ENCODE data around the gene DLG2. TPM values are rescaled to one million over a fixed set of nuclear protein-coding genes. Genes with fewer than 3 reads are reported as not detected.

The DLG2 gene
- total and polyA plus RNA-seq, 7 donors, result 0.60 to 25.8 (median 9.7) TPM; not detected in 1

DNA sequence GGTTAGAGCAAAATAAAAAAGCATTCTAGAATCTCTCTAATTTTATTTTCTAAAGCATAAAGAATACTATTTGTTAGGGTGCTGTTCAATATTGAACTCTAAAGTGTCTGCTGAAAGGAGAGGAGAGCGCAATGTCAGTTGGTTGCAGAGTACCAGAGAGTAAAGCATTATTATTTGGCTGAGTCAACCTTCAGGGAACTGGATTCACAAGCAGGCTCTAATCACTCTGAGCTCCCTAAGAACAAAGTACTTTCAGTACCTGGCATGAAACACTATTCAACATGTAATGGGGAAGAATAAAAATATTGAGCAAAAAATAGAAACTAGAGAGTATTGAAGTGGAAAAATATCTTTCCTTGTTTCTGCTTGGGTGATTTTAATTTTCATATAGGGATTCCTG, 1380.0 kb downstream of the DLG2 start:
- TF ChIP-seq, protein P1, sequence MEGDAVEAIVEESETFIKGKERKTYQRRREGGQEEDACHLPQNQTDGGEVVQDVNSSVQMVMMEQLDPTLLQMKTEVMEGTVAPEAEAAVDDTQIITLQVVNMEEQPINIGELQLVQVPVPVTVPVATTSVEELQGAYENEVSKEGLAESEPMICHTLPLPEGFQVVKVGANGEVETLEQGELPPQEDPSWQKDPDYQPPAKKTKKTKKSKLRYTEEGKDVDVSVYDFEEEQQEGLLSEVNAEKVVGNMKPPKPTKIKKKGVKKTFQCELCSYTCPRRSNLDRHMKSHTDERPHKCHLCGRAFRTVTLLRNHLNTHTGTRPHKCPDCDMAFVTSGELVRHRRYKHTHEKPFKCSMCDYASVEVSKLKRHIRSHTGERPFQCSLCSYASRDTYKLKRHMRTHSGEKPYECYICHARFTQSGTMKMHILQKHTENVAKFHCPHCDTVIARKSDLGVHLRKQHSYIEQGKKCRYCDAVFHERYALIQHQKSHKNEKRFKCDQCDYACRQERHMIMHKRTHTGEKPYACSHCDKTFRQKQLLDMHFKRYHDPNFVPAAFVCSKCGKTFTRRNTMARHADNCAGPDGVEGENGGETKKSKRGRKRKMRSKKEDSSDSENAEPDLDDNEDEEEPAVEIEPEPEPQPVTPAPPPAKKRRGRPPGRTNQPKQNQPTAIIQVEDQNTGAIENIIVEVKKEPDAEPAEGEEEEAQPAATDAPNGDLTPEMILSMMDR (IDR thresholded peaks at IDR 0.05), result no peak
- no peak for TF ChIP-seq POLR2A (IDR thresholded peaks at IDR 0.05)
- TF ChIP-seq POLR2AphosphoS5 (IDR thresholded peaks at IDR 0.05), result no peak
- intact Hi-C loops (cut with DNase I), result no loop called here
- 97% methylated on average over 1 of the region's 1 CpG for WGBS, 2 donors
- Histone ChIP-seq H3K27ac (no peak overlapping the region), H3K36me3 (peaks cover 0 to 3% (median 0%) of the 10 kb centered on the region in 4 donors), H3K27me3 (no peaks in the 10 kb centered on the region), H3K9me3 (no peaks in the 10 kb centered on the region), H3K4me3 (no peak overlapping the region), H3K4me1 (no peaks in the 10 kb centered on the region)
- no peak for DNase-seq

DNA sequence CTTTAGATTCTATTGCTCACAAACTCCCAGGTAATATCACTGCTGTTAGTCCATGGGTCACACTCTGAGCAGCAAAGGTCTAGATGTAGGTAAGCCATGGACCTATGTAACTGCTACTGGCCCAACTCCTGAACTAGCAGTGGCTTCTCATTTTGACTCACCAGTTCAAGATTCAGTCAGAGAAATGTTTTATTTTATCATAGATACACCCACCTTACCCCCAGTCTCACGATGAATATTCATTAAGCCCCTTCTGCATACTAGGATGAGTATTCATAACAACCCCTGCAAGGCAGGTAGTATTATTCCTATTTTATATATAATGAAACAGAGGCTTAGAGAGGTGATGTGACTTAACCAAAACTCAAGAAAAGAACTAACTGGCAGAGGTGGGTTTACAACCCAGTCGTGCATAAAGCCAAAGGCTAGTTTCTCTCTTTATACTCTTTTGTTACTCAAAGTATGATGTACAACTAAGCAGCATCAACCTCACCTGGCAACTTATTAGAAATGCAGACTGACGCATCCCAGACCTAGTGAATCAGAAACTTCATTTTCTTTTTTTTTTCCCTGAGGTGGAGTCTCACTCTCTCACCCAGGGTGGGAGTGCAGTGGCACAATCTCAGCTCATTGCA, 1383.4 kb downstream of the DLG2 start:
- no peak for TF ChIP-seq POLR2AphosphoS5 (IDR thresholded peaks at IDR 0.05)
- TF ChIP-seq, protein P1 (IDR thresholded peaks at IDR 0.05), result no peak
- TF ChIP-seq POLR2A (IDR thresholded peaks at IDR 0.05), result no peak
- H3K27ac ChIP-seq, result no peak overlapping the region
- H3K36me3 ChIP-seq, result no peaks in the 10 kb centered on the region
- 78 to 81% methylated on average over 3 of the region's 3 CpGs for WGBS, 2 donors
- H3K4me1 ChIP-seq, result no peaks in the 10 kb centered on the region
- no peaks in the 10 kb centered on the region for H3K27me3 ChIP-seq
- no peak overlapping the region for H3K4me3 ChIP-seq
- H3K9me3 ChIP-seq, result no peaks in the 10 kb centered on the region
- no peak for DNase-seq
- intact Hi-C loops (cut with DNase I), result no loop called here

DNA sequence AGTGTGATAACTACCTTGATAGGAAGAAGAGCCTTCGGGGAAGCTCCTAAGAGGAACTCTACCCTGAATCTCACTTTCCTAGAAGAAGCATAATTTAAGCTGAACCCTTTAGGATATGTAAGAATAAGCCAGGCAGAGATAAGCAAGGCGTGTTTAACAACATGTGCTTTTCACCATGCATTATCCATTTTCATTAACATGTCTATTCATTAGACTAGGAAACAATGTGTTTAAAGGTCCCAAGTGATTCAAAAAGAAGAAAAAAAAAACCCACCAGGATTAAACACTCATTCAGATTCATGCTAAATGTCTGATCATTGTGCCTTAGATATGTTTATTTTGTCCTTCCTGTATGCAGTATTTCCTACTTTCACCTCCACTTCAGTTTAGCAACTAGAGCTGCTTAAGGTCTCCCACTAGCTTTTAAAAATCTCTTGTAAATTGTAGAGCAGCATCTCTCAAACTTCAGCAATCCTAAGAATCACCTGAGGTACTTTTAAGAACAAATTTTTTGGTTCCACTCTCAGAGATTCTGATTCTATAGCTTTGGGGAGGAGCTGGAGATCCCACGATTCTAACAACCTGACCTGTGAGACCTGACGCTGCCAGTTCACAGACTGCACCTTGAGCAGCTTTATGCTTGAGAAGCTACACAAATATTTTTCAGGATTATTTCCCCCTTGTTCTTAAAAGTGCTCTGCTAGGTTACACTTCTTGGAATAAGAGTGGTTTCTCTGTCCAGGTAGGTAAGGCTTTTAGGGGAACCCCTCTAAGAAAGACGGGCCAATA, 1385.6 kb downstream of the DLG2 start:
- H3K27ac ChIP-seq, result no peak overlapping the region

DNA sequence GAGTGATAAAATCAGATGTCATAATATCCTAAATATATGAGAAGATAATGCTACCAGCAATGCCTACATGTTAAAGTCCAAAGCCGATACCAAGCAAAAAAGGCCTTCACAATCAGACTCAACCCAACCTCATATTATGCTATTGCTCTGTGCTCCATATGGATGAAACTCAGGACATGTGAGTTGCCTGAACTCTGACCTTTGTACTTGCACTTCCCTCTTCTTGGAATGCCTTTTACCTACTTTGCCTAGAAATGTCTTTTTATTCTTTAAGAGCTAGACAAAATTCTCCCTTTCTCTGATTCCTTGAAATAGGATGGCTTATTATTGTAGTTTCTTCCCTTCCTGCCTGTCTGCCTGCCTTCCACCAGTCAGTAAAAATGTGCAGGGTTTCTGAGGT, 1386.3 kb downstream of the DLG2 start:
- no peaks in the 10 kb centered on the region for H3K36me3 ChIP-seq
- no peak for DNase-seq
- H3K9me3 ChIP-seq, result no peaks in the 10 kb centered on the region
- no peak overlapping the region for H3K4me3 ChIP-seq
- no peaks in the 10 kb centered on the region for H3K4me1 ChIP-seq
- TF ChIP-seq, protein P1 (IDR thresholded peaks at IDR 0.05), result no peak
- no peaks in the 10 kb centered on the region for H3K27me3 ChIP-seq
- intact Hi-C loops (cut with DNase I), result no loop called here
- no peak overlapping the region for H3K27ac ChIP-seq
- 93 to 98% methylated on average over 1 of the region's 1 CpG for WGBS, 2 donors

More for the DNA sequence above, 1385.6 kb downstream of the DLG2 start:
- Histone ChIP-seq H3K4me3 (no peak overlapping the region), H3K27me3 (no peaks in the 10 kb centered on the region), H3K4me1 (no peaks in the 10 kb centered on the region), H3K36me3 (no peaks in the 10 kb centered on the region), H3K9me3 (no peaks in the 10 kb centered on the region)
- intact Hi-C loops (cut with DNase I), result no loop called here
- TF ChIP-seq EP300 (IDR thresholded peaks at IDR 0.05), result no peak
- TF ChIP-seq, protein P1 (IDR thresholded peaks at IDR 0.05), result no peak
- TF ChIP-seq POLR2A (IDR thresholded peaks at IDR 0.05), result no peak
- TF ChIP-seq POLR2AphosphoS5 (IDR thresholded peaks at IDR 0.05), result no peak
- WGBS, 2 donors, result 60 to 77% methylated on average over 5 of the region's 5 CpGs
- DNase-seq, result no peak

Measured in sigmoid colon (tissue), 7 donors.